Activated CD8-positive, alpha-beta memory T cell treated with anti-CD3 and anti-CD28 coated beads for 48 hours (primary cell): ENCODE data around the gene TADA1.
A peak's percentile ranks its signal among the peaks of the same experiment; 100 is the strongest.
"Not testable (repeated sequence)": the region's sequence is repeated elsewhere in the genome, so short reads cannot be mapped to it uniquely, and the experiment has no call there.

Experiments
- DNase-seq, 3 experiments: peaks; one replicate each; pipeline ENCODE4 v3.0.0-alpha.2; 2020; ENCODE audit warnings: low read depth in 2 of 3, low spot score in 2 of 3

Gene TADA1

DNA sequence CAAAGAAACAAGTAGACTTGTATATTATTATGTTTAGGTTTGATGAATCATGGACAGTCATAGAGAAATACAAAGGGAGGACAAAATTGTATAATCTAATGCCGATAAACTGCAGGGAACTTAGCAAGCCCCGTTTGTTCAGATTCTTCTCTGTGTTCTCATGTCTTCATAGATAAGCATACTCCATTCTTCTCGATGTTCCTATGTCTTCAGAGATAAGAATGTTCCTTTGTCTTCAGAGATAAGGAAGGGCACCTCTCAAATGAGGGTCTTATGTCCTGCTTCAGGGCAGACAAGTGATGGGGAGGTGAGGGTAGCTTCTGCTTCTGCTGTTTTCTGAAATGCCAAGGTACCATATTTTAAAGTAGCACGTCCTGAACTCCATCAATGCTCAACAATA is 19.7 kb upstream of the TADA1 start:
- no peak for DNase-seq

DNA sequence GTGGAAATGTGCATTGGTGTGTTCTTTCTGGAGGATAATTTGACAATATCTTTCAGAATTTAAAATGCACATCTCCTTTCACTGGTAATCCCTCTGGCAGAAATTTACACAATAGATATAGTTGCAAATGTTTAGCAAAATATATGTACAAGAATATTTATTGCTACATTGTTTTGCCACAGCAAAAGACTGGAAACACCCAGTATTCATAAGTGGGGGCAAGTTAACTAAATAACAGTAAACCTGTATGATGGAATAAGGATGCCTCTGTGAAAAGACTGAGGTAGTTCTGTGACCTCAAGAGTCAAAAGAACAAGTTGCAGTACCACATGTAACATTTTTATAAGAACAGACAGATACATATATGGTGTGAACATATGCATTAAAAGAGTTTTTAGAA is 13.7 kb upstream of the TADA1 start:
- DNase-seq: no peak

DNA sequence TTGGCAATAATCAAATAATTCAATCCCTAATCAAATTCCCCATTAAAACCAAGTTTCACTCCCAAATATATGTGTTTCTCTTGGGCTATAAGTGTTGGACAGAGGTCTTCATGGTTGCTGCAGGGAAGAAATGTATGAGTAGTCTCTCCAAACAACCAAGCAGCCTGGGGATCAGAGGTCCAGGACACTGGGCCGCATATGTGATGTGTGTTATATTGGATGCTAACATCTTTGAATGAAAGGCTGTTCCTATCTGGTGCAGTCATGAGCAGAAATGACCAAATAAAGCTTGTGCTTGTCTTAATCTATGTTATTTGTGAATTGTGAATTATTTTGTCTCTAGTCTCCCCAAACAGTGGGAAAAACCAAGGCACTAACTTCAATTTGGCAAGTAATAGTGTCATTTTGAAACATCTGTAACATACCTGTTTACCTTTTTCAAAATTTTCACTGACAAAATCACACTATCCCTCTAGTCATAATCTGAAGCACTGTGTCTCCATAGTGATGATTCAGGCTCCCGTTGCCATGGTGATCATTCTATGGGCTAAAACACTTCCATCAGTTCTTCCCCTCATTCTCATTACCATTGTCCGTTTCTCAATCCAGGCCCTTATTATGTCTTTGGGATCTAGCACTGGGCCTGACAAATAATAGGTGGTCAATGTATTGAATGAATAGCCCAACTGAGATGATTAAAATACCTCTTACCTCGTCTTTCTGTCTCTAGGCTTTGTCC is 12.5 kb upstream of the TADA1 start:
- DNase-seq: no peak

DNA sequence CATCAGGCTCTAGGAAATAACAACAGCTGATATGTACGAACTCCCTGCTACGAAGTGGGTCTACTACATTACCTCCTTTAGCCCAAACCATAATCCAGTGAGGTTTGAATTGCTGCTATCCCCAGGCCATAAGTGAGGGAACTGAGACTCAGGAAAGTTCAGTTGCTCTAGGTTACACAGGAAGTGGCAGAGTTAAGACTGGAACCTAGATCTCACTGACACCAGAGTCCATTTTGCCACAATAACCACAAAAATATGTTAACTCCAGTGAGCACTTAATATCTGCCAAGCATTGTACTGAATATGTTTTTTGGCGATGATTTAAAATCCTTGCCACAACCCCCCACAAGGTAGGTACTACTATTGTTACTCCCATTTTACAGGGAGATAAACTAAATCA is 8.9 kb upstream of the TADA1 start:
- no peak for DNase-seq

DNA sequence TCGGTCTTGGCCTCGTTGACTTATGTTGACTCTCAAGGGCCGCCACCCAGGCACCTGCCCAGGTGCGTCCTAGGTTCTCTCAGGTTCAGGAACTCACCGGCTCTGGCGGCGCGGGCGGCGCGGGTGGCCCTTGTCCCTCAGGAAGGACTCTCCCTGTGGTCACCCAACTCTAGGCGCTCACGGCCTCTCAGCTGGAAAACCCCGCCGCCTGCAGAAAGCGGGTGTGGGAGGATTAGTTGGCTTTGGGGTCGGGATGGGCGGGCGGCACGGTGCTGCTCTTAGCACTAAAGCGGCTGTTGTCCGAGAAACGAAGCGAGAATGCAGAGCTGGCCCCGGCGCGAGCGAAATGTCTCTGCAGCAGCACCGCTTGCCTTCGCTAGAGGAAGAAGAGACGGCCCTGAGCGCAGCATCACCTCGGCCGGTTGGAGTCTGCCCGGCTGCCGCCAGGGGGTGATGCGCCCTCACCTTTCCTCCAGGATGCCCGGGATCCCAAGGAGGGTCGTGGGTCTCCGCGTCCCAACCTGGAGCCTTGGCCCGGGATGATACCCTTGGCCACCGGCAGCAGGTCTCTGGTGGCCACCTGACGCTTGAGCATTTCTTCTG is 8.1 kb upstream of the TADA1 start:
- peak in 1 of 3 experiments; percentile 25 for DNase-seq

DNA sequence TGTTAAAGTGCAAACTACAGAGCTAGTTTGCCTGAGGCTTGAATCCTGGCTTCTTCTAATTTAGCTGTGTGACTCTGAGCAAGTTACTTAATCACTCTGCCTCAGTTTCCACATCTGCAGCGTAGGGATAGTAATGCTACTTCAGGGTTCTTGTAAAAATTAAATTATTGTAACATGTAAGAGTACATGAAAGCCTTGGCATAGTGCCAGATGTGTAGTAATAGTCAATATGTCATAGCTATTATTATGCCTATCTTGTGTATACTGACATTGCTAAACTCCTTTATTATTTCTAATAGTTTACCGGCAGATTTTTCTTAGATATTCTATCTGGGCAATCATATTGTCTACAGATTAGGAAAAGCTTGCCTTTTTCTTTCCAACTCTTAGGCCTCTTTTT is 6.8 kb upstream of the TADA1 start:
- DNase-seq: no peak

DNA sequence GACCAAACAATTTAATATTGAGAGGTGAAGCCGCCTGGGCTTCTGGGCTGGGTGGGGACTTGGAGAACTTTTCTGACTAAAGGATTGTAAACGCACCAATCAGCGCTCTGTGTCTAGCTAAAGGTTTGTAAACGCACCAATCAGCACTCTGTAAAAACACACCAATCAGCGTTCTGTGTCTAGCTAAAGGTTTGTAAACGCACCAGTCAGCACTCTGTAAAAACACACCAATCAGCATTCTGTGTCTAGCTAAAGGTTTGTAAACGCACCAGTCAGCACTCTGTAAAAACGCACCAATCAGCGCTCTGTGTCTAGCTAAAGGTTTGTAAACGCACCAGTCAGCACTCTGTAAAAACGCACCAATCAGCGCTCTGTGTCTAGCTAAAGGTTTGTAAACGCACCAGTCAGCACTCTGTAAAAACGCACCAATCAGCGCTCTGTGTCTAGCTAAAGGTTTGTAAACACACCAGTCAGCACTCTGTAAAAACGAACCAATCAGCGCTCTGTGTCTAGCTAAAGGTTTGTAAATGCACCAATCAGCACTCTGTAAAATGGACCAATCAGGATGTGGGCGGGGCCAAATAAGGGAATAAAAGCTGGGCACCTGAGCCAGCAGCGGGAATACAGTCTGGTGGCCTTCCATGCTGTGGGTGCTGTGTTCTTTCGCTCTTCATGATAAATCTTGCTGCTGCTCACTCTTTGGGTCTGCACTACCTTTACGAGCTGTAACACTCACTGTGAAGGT is 2.3 kb upstream of the TADA1 start:
- not testable (repeated sequence) for DNase-seq

DNA sequence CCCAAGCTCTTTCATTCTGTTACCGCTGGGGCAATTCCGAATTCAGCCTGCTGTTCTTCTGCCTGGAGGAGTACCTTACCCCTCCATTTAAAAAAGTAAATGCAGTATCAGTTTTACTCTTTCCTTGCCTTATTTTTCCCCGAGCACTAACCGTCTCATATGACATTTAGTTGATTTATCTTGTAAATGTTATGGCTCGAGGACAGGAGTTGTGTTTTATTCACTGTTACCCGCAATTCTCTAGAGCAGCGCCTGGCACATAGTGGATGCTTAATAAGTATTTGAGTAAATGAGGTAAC is 425 bp upstream of the TADA1 start:
- DNase-seq: no peak

DNA sequence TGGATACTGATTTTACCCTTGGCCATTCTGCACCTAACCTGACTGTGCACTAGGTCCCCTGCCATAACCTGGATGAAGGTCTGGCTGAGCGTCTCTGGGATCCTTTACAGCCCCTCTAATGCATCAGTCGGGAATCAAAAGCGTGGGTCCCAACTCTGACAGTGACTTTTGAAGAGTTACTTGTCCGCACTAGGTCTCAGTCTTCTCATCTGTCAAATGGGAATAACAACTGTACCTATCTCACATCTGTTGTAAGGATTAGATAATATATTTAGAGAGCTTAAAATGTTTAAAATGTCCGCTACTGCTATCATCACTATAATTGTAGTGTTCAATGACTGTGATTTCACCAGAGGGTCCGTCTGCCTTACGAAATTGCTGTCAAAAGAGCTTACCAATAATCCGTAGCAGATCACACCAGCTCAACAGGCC is 746 bp downstream of the TADA1 start:
- DNase-seq: no peak

DNA sequence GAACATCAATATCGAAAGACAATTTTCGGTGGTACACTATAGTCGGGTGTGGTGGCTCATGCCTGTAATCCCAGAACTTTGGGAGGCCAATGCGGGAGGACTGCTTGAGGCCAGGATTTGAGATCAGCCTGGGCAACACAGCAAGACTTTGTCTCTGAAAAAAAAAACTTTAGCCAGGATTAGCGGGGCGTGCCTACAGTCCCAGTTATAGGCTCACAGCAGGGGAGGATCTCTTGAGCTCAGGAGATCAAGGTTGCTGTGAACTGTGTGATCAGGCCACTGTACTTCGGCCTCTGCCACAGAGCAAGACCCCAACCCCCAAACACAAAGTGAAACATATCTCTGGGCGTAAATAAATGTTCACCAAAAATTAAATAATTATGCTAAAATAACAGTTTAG is 1.6 kb downstream of the TADA1 start:
- no peak for DNase-seq

DNA sequence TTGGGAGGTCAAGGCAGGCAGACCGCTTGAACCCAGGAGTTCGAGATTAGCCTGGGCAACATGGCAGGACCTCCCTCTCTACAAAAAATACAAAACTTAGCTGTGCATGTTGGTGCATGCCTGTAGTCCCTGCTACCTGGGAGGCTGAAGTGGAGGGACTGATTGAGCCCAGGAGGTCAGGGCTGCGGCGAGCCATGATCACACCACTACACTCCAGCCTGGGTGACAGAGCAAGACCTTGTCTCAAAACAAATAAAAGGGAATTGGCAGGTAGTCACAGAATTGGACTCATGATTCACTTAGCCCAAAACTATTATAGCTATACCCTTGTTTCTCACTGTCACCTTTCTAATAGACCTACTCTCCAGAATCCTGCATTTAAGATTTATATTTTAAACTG is 5.5 kb downstream of the TADA1 start:
- DNase-seq: no peak

DNA sequence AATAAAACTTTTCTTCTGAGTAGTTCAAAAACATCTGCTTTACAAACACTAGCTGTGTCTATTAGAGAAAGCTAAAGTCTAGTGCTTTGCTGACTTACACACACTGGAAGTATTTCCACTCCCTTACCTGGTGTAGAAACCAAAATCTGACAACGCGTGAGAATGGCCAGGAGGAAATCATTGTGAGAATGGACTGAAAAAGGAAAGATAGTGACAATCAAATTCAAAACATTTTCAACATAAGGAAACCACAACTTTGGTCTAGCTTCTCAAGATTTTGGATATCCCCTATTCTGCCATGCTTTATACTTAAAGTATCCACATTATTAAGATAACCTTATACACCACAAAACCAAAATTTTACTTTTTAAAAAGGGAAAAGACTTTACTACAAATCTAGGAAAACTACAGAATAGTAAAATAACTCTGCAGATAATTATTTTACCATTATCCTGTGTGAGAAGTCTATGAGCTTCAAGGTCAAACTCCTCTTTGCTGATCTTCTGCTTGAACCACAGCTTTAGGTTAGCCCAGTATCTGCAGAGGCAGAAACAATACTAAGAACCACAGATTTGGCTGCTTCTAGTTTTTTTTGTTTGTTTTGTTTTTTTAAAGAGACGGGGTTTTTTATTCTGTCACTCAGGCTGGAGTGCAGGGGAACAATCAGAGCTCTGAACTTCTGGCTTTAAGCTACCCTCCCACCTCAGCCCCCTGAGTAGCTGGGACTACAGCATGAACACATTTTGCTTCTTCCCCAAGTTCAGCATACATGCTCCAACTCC is 6.6 kb downstream of the TADA1 start:
- no peak for DNase-seq

DNA sequence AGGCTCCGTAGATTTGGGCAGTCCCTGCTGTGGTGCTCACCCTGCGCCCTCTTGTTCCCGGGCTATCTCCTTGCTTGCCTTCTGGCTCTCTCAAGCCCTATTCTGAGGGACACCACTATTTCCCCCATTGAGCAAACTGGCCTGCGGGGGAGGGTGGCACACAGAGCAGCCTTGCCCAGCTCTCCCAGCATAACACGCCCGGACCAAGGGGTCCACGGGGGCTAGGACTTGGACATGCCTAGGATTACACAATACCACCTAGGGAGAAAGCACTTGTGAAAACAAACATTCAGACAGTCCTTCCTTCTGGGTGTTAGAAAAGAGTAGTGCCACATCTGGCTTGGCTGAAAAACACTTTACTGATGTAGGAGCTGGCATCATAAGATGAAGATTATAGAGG is 7.4 kb downstream of the TADA1 start:
- no peak for DNase-seq

DNA sequence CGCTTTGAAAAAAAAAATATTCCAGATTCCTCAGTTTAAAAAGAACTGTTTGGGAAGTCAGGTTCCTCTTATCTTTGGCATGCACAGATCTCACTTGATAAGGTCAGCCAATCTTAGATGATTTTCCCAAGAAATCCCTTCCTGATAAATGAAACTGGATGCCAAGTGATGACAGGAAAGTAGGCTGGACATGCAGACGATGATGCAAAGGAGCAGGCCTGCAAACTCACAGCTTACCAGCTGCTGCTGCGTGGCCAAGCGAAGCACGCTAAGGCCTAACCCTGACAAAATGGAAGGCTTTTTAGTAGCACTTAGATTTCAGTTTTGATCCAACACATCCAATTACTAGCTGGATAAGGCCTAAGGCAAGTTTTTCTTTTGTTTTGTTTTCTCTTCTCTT is 10.1 kb downstream of the TADA1 start:
- DNase-seq: no peak

DNA sequence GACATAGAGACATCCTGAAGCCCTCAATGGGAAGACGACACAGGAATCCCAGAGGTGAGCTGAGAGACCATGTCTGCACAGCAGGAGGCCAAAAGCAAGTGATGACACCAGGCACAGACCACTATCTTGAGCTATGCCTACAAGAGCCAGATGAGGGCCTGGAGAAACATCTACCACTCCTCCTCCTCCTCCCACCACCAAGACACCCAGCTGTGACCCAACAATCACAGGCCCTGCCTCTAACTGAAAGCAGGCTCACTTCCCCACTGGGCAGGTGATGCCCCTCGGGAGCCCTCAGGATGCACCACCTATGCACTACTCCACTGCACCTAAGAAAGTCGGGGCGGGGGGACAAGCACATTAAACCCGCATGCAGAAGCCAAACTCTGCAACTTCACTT is 16.5 kb downstream of the TADA1 start:
- no peak for DNase-seq

DNA sequence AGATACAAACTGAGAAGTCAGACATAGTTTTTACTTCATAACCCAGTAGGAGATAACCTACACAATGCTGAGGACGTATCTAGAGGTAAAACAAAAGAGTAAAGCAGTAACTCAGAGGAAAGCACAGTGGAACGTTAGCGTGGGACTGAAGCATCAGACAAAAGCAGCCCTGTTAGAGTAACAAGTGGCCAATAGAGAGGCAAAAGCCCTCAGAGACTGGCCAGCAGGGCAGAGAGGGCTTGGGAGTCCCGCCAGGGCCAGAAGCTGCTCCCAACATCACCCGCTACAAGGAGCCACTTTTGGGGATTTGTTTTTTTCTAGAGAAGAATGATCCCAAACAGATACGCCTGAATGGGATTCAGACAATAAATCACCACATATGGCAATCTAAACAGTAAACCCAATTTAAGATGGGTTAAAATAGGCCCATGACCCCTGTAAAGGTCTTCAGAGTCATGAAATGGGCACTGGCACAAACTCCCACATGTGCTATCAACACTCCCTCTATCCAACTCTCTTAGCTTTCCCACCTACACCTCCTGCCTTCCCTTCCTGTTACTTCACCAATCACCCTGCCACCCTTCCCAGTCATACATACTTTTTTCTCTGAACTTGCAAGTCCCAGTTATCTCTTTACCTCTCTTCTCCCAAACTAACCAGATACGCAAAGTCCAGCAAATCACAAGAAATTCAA is 17.2 kb downstream of the TADA1 start:
- no peak for DNase-seq

DNA sequence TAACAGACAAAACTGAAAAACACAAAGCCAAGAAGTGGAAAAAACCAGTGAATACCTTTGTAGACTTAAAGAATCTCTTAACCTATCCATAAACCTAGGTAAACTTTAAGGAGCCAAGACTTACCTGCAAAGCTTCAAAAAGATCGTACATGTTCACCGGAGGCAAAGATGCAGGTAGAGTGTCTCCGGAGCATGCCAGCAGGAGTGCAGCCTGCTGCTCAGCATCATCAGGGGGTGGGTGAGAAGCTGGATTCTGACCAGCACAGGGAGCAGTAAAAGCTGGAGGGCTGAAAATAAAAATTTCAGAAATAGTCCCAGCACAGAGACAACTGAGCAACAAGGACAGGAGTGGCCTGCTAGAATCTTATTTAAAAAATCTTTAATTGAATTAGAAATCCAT is 18.1 kb downstream of the TADA1 start:
- no peak for DNase-seq

DNA sequence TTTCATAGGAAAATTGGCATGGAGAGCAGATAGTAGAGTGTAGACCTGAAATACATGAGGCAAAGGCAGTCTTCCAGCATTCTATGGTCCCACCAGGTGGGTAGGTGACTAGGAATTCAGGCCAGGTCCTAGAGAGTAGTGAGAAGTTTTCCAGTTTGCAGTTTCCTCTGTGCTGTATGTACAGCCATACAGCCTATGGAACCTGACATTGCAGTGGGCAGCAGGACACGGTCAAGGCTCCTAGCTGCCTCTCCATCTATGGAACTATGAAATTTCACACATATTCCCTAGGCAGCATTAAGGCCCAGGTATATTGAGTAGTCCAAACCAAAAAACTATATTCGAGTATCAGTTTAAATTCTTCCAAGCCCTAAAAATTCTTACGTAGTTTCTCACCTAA is 20.5 kb downstream of the TADA1 start:
- DNase-seq: no peak

DNA sequence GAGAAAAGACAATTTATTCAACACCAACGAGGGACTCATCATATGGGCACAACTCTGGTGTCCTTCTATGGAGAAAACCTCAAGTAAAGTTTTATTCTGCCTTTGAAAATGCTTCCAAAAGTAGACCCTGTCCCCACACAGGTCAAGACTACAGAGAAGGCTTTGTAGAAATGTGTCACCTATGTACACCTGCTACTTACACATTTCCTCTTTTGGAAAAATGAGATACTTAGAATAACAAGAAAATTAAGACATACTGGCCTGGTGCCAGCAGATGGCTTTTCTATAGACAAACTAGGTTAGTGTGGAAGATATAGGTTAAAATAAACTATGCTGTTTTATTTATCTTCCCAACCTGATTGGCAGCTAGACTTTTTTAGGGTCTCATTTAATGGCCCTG is 23.1 kb downstream of the TADA1 start:
- DNase-seq: no peak

DNA sequence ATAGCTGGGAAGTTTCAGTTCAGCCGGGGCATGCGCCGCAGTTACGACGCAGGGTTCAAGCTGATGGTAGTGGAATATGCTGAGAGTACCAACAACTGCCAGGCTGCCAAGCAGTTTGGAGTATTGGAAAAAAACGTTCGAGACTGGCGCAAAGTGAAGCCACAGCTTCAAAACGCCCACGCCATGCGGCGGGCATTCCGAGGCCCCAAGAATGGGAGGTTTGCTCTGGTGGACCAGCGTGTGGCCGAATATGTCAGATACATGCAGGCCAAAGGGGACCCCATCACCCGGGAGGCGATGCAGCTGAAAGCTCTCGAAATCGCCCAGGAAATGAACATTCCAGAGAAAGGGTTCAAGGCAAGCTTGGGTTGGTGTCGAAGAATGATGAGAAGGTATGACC is 26.9 kb downstream of the TADA1 start:
- DNase-seq: no peak

DNA sequence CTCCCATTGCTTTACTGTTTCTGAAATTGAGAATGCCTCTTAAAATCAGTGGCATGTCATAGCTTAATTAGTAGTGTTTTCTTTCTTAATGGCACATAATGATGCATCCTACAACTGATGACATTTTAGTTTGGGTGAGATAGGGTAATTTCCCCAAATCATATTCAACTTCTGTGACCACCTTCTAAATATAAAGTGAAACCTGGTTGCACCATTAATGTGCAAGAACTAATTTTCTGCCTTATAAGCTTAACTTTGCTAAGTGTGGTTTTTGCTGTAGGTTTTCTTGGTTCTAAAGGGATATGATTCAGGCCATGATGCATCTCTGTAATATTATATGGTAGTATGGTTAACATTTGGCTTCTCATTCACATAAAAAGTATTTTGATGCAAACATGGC is 27.9 kb downstream of the TADA1 start:
- DNase-seq: no peak
